ENCODE measurements around the gene PDE11A.

DNA sequence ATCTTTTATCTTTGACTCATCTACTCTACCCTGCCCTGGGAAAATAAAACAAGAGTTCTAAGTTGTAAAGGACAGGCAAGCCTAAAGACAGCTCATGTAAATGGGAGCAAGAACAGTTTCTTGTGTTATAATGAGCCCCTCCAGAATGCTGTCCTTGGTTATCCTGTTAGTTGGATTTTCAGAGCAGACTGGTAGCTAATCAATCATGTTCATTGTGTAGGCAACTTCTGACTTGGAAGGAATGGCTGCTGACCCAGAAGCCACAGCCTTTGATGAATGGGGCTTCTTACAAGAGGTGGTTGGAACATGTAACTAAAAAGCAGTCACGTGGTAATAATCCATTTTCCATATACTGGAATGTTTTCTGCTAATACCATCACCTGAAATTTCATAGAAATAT, 425.8 kb downstream of the PDE11A start:
- TF ChIP-seq POLR2AphosphoS5 (IDR thresholded peaks at IDR 0.05; ENCODE audit: low read depth, low read length) (no peak), TAF1 (IDR thresholded peaks at IDR 0.05; ENCODE audit: borderline replicate concordance, insufficient read depth, low read length) (no peak)
